ENCODE results near the gene BTBD1. TPM values are rescaled to one million over a fixed set of nuclear protein-coding genes. Genes with fewer than 3 reads are reported as not detected.

The BTBD1 gene
- polyA plus RNA-seq, 1 of the 3 experiments (the other 2 are of a cell fraction): 34.4 TPM

DNA sequence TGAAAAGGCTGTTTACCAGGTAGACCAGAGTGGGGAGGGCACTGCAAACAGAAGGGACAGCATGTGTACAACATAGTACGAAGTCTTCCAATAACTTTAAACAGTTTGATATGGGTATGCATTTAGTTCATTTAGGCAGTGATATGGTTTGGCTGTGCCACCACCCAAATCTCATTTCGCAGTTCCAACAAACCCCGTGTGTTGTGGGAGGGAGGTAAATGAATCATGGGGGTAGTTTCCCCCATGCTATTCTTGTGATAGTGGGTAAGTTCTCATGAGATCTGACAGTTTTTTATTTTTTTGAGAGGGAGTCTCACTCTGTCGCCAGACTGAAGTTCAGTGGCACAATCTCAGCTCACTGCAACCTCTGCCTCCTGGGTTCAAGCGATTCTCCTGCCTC is 88.6 kb downstream of the BTBD1 start (continued):
- TF ChIP-seq MEF2A (IDR thresholded peaks at IDR 0.05; ENCODE audit: borderline replicate concordance, low read depth) (no peak), ZBTB33 (IDR thresholded peaks at IDR 0.05; ENCODE audit: borderline replicate concordance, low read depth) (no peak), SMC3 (IDR thresholded peaks at IDR 0.05; ENCODE audit: low read depth, low read length) (no peak), RXRA (IDR thresholded peaks at IDR 0.05; ENCODE audit: borderline replicate concordance, low read depth) (no peak), NRF1 (IDR thresholded peaks at IDR 0.05; ENCODE audit: low read depth, low read length) (no peak), FOXJ3 (CRISPR knock-in tag; IDR thresholded peaks at IDR 0.05) (no peak), RAD21 (IDR thresholded peaks at IDR 0.05; ENCODE audit: low read length) (no peak), CTCF (IDR thresholded peaks at IDR 0.05) (no peak)
- TF ChIP-seq, protein P1, sequence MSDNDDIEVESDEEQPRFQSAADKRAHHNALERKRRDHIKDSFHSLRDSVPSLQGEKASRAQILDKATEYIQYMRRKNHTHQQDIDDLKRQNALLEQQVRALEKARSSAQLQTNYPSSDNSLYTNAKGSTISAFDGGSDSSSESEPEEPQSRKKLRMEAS (IDR thresholded peaks at IDR 0.05; ENCODE audit: low read depth): no peak
- TF ChIP-seq, protein P2, sequence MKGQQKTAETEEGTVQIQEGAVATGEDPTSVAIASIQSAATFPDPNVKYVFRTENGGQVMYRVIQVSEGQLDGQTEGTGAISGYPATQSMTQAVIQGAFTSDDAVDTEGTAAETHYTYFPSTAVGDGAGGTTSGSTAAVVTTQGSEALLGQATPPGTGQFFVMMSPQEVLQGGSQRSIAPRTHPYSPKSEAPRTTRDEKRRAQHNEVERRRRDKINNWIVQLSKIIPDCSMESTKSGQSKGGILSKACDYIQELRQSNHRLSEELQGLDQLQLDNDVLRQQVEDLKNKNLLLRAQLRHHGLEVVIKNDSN (IDR thresholded peaks at IDR 0.05; ENCODE audit: borderline replicate concordance, low read depth): no peak

DNA sequence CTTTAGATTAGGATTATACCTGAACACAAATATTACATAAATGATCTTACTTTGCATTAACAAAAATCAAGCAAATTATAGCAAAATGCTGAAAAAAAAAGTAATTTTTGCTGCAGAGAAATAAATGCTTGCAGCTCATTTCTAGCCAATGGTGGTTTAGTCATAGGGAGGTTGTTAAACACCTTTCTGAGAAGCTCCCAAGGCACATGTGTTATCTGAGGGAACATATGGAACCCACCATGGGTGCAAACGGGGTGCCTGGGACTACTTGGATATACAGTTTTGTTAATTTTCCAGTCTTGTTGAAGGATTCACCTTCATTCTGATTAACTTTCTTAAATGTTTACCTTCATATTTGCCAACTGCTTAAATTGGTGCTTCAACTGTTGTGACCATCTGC is 90.0 kb downstream of the BTBD1 start:
- Histone ChIP-seq H3K9me3 (no peaks in the 10 kb centered on the region), H4K20me1 (ENCODE audit: insufficient read depth) (no peaks in the 10 kb centered on the region), H3K4me1 (ENCODE audit: control insufficient read depth in 1 of 2, insufficient read depth in 2 of 2, low read depth in 1 of 2, low read length in 1 of 2) (no peaks in the 10 kb centered on the region), H3K9ac (no peak overlapping the region), H3F3A (replicated peaks; ENCODE audit: insufficient read depth) (no peaks in the 10 kb centered on the region), H2AFZ (ENCODE audit: low read depth) (no peak overlapping the region), H3K4me2 (no peak overlapping the region), H3K9me2 (no peaks in the 10 kb centered on the region), H3K27ac (ENCODE audit: low read depth in 2 of 2, low read length in 1 of 2) (no peak overlapping the region), H3K4me3 (ENCODE audit: low read depth in 2 of 2, low read length in 1 of 2) (no peak overlapping the region), H3K27me3 (ENCODE audit: insufficient read depth) (no peaks in the 10 kb centered on the region), H3K36me3 (replicated peaks in 1 of 2; ENCODE audit: control insufficient read depth in 1 of 2, insufficient read depth in 2 of 2, low read length in 1 of 2) (no peaks in the 10 kb centered on the region), H3K79me2 (ENCODE audit: insufficient read depth) (no peaks in the 10 kb centered on the region)
- TF ChIP-seq, protein P1 (IDR thresholded peaks at IDR 0.05; ENCODE audit: low read depth): no peak
- TF ChIP-seq CTCF (IDR thresholded peaks at IDR 0.05) (no peak), ZBTB33 (IDR thresholded peaks at IDR 0.05; ENCODE audit: borderline replicate concordance, low read depth) (no peak), FOXM1 (IDR thresholded peaks at IDR 0.05; ENCODE audit: low read depth) (no peak), CHD2 (IDR thresholded peaks at IDR 0.05; ENCODE audit: low read length, partially characterized antibody) (no peak), EZH2phosphoT487 (IDR thresholded peaks at IDR 0.05; ENCODE audit: borderline replicate concordance, low read depth) (no peak), FOXJ3 (CRISPR knock-in tag; IDR thresholded peaks at IDR 0.05) (no peak), SIN3A (IDR thresholded peaks at IDR 0.05; ENCODE audit: borderline replicate concordance, low read depth, low read length) (no peak), REST (IDR thresholded peaks at IDR 0.05; ENCODE audit: low read depth, low read length) (no peak), MXI1 (IDR thresholded peaks at IDR 0.05; ENCODE audit: low read depth, low read length) (no peak), JUND (IDR thresholded peaks at IDR 0.05) (no peak)
- POLR2A ChIA-PET: interaction anchor here (1.5 kb wide), 1 partner anchor 9 kb away, joined by 3 read pairs; the partner anchor contains the start of gene RAMAC
- CTCF ChIA-PET: no interaction called here
- no peak for DNase-seq
- 68% methylated on average over 1 of the region's 1 CpG for WGBS (ENCODE audit: low lambda C conversion rate)
